OCI-LY7 (cell line): ENCODE results near the gene SIM1. TPM values are rescaled to one million over a fixed set of nuclear protein-coding genes. Genes with fewer than 3 reads are reported as not detected.

ENCODE experiments used
- BruUV-seq: library from RNA; stranded (reverse); fragments of 400-500 nt; replicated peaks from 2 replicates; lab custom pipeline; 2021; lab: Mats Ljungman, UMichigan
- CTCF ChIA-PET: fragments of 300-600 bp; sonication (Branson Sonifier 250); formaldehyde crosslinking; loops from one replicate; lab custom pipeline; 2022; ENCODE audit warnings: antibody characterized with exemption; ENCODE audit not compliant: unreplicated experiment; lab: Charles Lee
- POLR2A ChIA-PET: fragments of 300-600 bp; sonication (Branson Sonifier 250); formaldehyde crosslinking; loops from one replicate; lab custom pipeline; 2022; ENCODE audit warnings: antibody characterized with exemption; lab: Charles Lee
- DNase-seq: peaks from one replicate; pipeline ENCODE4 v3.0.0-alpha.2; 2015; ENCODE audit warnings: low spot score
- H2AFZ ChIP-seq: fragments of 200-600 bp; sonication (generic), shearing (Covaris generic); 2 replicates; pipeline ENCODE4 v1.6.1; 2014; ENCODE audit warnings: mild to moderate bottlenecking, antibody characterized with exemption, low read length, moderate library complexity
- H3K27ac ChIP-seq: fragments of 200-600 bp; sonication (generic); 2 replicates; pipeline ENCODE4 v1.5.1; 2014; ENCODE audit warnings: mixed run types, low read depth, mild to moderate bottlenecking, moderate library complexity, low read length, inconsistent platforms; ENCODE audit not compliant: poor library complexity, severe bottlenecking
- H3K36me3 ChIP-seq: fragments of 200-600 bp; sonication (generic); 2 replicates; pipeline ENCODE4 v1.6.1; 2014; ENCODE audit warnings: mild to moderate bottlenecking, antibody characterized with exemption, low read length, moderate library complexity, mixed read lengths; ENCODE audit not compliant: insufficient read depth
- H3K4me1 ChIP-seq: fragments of 200-600 bp; sonication (generic); 2 replicates; pipeline ENCODE4 v1.5.1; 2014; ENCODE audit warnings: mild to moderate bottlenecking, low read length; ENCODE audit not compliant: insufficient read depth, poor library complexity, severe bottlenecking
- H3K4me2 ChIP-seq: fragments of 200-600 bp; sonication (generic); 2 replicates; pipeline ENCODE4 v1.6.1; 2014; ENCODE audit warnings: mild to moderate bottlenecking, low read length
- H3K4me3 ChIP-seq: fragments of 200-600 bp; sonication (generic); 2 replicates; pipeline ENCODE4 v1.5.1; 2014; ENCODE audit warnings: mild to moderate bottlenecking, low read depth, low read length; ENCODE audit not compliant: poor library complexity, severe bottlenecking
- H3K79me2 ChIP-seq: fragments of 200-600 bp; sonication (generic); 2 replicates; pipeline ENCODE4 v1.6.1; 2016; ENCODE audit warnings: low read depth, mild to moderate bottlenecking, low read length, moderate library complexity, mixed read lengths; ENCODE audit not compliant: insufficient read depth
- H3K9me2 ChIP-seq: fragments of 200-600 bp; sonication (generic); 2 replicates; pipeline ENCODE4 v1.6.1; 2016; ENCODE audit warnings: mild to moderate bottlenecking, low read length, mixed read lengths; ENCODE audit not compliant: insufficient read depth
- H3K9me3 ChIP-seq: fragments of 200-600 bp; sonication (generic); 2 replicates; pipeline ENCODE4 v1.6.1; 2014; ENCODE audit warnings: mild to moderate bottlenecking, mixed run types, low read length, mixed read lengths
- H4K20me1 ChIP-seq: fragments of 200-600 bp; sonication (generic); 2 replicates; pipeline ENCODE4 v1.6.1; 2014; ENCODE audit warnings: mild to moderate bottlenecking, antibody characterized with exemption, low read length, moderate library complexity, mixed read lengths; ENCODE audit not compliant: insufficient read depth
- CTCF ChIP-seq: fragments of 200-600 bp; sonication (generic); conservative IDR thresholded peaks from 2 replicates; pipeline ENCODE4 v1.5.1; 2014; ENCODE audit warnings: mild to moderate bottlenecking, antibody characterized with exemption, low read length, moderate library complexity, mixed read lengths
- EZH2phosphoT487 ChIP-seq: fragments of 200-600 bp; sonication (generic); IDR thresholded peaks from 2 replicates; pipeline ENCODE4 v1.6.1; 2018; ENCODE audit warnings: low read depth, borderline replicate concordance, mild to moderate bottlenecking, mixed run types, antibody characterized with exemption, low read length, moderate library complexity, mixed read lengths
- intact Hi-C: fragments of 100-400 bp; cut with micrococcal nuclease; formaldehyde crosslinking; loops from one replicate; pipeline ENCODE4 v1.10.0; 2022; ENCODE audit not compliant: unreplicated experiment
- total RNA-seq, 2 experiments: library from RNA; depleted of rRNA in 1 of 2; stranded (reverse); fragments of >200 nt in 1 of 2; shearing (Covaris generic) in 1 of 2; gene quantifications; 2 replicates each; pipeline ENCODE4 v1.2.3, GENCODE V29; 2014 to 2022

The SIM1 gene
- total RNA-seq, 2 experiments from 2014 or later: not detected

- Histone ChIP-seq H3K79me2 (no peaks in the 10 kb centered on the region), H3K4me2 (no peak overlapping the region), H3K36me3 (no peaks in the 10 kb centered on the region), H4K20me1 (no peaks in the 10 kb centered on the region), H3K4me1 (no peaks in the 10 kb centered on the region), H3K4me3 (no peak overlapping the region), H2AFZ (no peak overlapping the region), H3K9me3 (no peaks in the 10 kb centered on the region), H3K9me2 (no peaks in the 10 kb centered on the region), H3K27ac (no peak overlapping the region)
- no TSS peak for BruUV-seq
- CTCF ChIA-PET: no interaction called here
- TF ChIP-seq EZH2phosphoT487: no peak
- TF ChIP-seq CTCF: no peak
- intact Hi-C loops: no loop called here
- POLR2A ChIA-PET: no interaction called here
- DNase-seq: no peak
These were observed 1.8 kb upstream of the SIM1 start for GRCh38 chr6:100466410-100467128.

GRCh38 chr6:100465701-100466409 is 1.1 kb upstream of the SIM1 start:
- no peak overlapping the region for H3K4me3 ChIP-seq
- H2AFZ ChIP-seq: no peak overlapping the region
- no peak overlapping the region for H3K27ac ChIP-seq
- no peak overlapping the region for H3K4me2 ChIP-seq
- no TSS peak for BruUV-seq
- DNase-seq: no peak
- ChIA-PET POLR2A (no interaction called here), CTCF (no interaction called here)
- intact Hi-C loops: no loop called here
- no peaks in the 10 kb centered on the region for H3K9me2 ChIP-seq
- H3K4me1 ChIP-seq: no peaks in the 10 kb centered on the region
- no peaks in the 10 kb centered on the region for H3K9me3 ChIP-seq
- no peaks in the 10 kb centered on the region for H3K36me3 ChIP-seq
- TF ChIP-seq CTCF (no peak), EZH2phosphoT487 (no peak; the same call in 1 of the 2 replicates)
- H3K79me2 ChIP-seq: no peaks in the 10 kb centered on the region
- no peaks in the 10 kb centered on the region for H4K20me1 ChIP-seq
